PC-9 (cell line): Measurements from ENCODE around the gene FANCL.

Experiments used
- CTCF ChIP-seq: fragments of 200-600 bp; sonication (generic); conservative IDR thresholded peaks from 2 replicates; pipeline ENCODE4 v1.6.1; 2017; ENCODE audit warnings: mixed run types, antibody characterized with exemption, mild to moderate bottlenecking, moderate library complexity
- EZH2 ChIP-seq: fragments of 200-600 bp; sonication (generic); IDR thresholded peaks from 2 replicates; pipeline ENCODE4 v1.8.0; 2017; ENCODE audit warnings: antibody characterized with exemption, low read depth

GRCh38 chr2:58146707-58147106 is 94.4 kb downstream of the FANCL start:
- TF ChIP-seq CTCF (no peak), EZH2 (no peak)
